GM18526 (cell line): Measurements from ENCODE around the gene CYBA.
A peak's percentile ranks its signal among the peaks of the same experiment; 100 is the strongest.

ENCODE experiments used
- POLR2A ChIP-seq: IDR thresholded peaks from 3 replicates; pipeline ENCODE4 v1.6.1; 2011; ENCODE audit not compliant: insufficient read length; ENCODE audit errors: extremely low read depth

Gene CYBA

GRCh38 chr16:88677721-88678120, 26.9 kb upstream of the CYBA start:
- TF ChIP-seq POLR2A, result no peak

- TF ChIP-seq POLR2A, result no peak
These were observed 25.8 kb upstream of the CYBA start for GRCh38 chr16:88676502-88677242.

DNA sequence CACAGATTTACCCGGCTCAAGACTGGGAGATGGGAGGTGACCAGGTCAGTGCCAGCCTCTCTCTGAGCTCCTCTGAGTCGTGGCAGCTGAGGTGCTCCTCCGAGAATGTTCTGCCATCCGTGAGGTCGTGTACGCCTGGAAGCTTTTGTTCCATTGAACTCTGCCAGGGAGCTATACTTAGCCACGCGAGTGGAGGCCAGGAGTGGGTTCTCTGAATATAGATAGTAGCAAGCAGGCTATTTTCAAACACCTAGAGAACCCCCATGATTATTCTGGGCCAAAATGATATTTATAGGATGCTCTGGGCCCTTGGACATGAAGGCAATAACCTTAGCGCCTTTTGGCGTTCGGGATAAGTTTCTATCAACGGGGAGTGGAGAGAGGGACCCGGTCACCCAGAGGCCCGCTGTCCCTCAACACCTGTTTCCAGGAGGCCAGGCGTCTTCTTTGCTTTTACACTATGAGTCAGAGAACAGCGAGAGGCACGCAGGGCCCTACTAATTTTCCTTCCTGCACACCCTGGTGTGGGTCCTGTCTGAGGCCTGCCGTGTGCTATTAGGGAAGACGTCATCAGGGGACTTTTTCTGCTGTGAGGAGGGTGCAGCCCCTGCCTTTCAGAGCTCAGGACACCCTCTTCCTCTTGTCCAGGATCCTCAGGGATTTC, 23.0 kb upstream of the CYBA start:
- TF ChIP-seq POLR2A, result no peak

- no peak for TF ChIP-seq POLR2A
These were observed 21.9 kb upstream of the CYBA start for GRCh38 chr16:88672776-88673175.

GRCh38 chr16:88671806-88672205, 21.0 kb upstream of the CYBA start:
- TF ChIP-seq POLR2A, result no peak

GRCh38 chr16:88669980-88670379, 19.1 kb upstream of the CYBA start:
- TF ChIP-seq POLR2A, result no peak

- TF ChIP-seq POLR2A, result no peak
These were observed 16.6 kb upstream of the CYBA start for GRCh38 chr16:88667461-88667860.

DNA sequence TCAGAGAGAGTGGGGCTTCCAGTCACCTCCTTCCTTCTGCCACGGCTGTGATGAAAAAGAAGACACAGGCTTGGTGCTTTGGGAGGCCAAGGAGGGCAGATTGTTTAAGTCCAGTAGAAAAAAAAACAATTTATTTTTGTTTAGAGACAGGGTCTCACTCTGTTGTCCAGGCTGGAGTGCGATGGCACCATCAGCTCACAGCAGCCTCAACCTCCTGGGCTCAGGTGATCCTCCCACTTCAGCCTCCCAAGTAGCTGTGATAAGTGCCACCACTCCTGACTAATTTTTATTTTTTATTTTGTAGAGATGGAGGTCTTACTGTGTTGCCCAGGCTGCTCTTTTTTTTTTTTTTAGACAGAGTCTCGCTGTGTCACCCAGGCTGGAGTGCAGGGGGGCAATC, 14.7 kb upstream of the CYBA start:
- TF ChIP-seq POLR2A, result no peak

GRCh38 chr16:88665148-88665547, 14.3 kb upstream of the CYBA start:
- no peak for TF ChIP-seq POLR2A

- TF ChIP-seq POLR2A, result peak; percentile 92
These were observed 12.2 kb upstream of the CYBA start, which contains the start of gene MVD for GRCh38 chr16:88662843-88663606. TSS of gene MVD (minus strand) at chr16:88663091. CDS start at chr16:88663080, 11 bp downstream.

DNA sequence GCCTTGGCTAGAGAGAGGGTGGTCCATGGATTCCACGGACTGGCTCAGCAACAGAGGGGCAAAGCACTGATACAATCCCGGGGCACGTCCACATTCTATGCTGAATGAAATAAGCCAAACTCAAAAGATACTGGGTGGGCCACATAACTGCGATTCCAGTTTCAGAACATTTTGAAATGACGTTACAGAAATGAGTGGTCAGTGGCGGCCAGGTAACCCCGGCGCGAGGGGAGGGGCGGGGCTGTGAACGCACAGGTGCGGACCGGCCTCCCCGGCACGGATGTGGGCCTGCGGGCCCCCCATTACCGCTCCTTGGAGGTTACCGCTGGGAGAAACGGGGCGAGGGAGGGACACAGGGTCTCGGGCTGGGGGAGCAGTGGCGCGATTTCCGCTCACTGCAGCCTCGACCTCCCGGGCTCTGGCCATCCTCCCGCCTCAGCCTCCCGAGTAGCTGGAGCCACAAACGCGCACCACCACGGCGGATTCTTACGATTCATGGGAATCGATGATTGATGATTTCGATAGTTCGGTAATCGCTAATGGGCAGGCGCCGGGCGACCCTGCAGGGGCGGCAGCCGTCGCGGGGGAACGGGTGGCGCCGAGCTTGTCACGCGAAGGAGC, 11.5 kb upstream of the CYBA start:
- TF ChIP-seq POLR2A, result no peak

- no peak for TF ChIP-seq POLR2A
These were observed 10.6 kb upstream of the CYBA start for GRCh38 chr16:88661468-88661867.

GRCh38 chr16:88659160-88659559, 8.3 kb upstream of the CYBA start:
- TF ChIP-seq POLR2A, result no peak

DNA sequence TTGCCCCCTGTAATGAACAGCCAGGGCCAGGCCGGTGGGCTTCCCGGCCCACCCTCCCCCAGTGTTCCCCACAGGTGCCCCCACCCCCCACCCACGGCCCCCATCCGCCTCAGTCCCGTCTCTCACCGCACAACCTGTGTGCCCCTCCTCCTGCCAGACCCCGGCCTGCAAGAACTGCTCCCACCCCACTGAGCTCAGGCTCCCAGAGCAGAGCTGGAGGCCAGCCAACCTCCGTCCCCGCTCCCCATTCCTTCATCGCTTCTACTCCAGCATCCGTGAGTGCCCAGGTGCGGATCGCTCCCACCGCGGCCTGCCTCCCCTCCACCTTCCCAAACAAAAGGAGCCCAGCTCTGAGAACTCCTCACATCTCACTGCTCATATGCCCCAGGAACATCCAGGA, 7.9 kb upstream of the CYBA start:
- TF ChIP-seq POLR2A, result no peak

DNA sequence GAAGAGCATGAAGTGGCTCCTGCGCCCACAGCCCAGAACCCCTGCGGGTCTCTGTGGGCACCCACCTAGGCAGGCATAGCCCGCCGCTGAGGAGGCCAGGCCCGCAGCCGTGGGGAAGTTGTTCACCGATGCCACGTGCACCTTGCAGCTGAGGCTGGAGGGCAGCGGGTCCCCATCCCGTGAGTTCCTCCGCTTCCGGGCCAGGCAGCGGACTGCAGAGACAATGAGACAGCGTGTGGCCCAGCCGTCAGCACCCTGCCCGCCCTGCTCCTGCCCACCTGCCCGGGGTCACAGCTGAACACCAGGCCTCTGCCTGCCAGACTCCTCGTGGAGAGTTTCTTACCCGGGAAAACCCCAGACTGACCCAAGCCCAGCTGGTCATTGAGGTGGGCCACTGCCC, 6.5 kb upstream of the CYBA start:
- no peak for TF ChIP-seq POLR2A
